ENCODE results near the gene PTPRG.

- TF ChIP-seq TAF1 (IDR thresholded peaks at IDR 0.05; ENCODE audit: borderline replicate concordance, low read depth, low read length) (no peak), POLR2A (IDR thresholded peaks at IDR 0.05; ENCODE audit: low read depth, low read length) (no peak)
Observed at GRCh38 chr3:62128051-62128450, 566.7 kb downstream of the PTPRG start.
